Endometrial microvascular endothelial cells (primary cell): ENCODE measurements around the gene RPS18. TPM values are rescaled to one million over a fixed set of nuclear protein-coding genes. Genes with fewer than 3 reads are reported as not detected.

Source experiments
- in situ Hi-C: cut with HindIII; loops from 2 replicates; pipeline ENCODE4 v1.10.0; 2017; ENCODE audit warnings: low sequenced_read_pairs, low pct_unique_long_range_greater_than_20kb; ENCODE audit errors: inconsistent ontology term
- total RNA-seq: library from RNA; depleted of rRNA; stranded (reverse); fragments of >200 nt; gene quantifications from one replicate; pipeline ENCODE4 v1.2.3, GENCODE V29; 2015; ENCODE audit errors: inconsistent ontology term

The RPS18 gene
- total RNA-seq, 1 donor from 2014 or later, result 3,623 TPM

GRCh38 chr6:33288141-33288920 lies 16.5 kb downstream of the RPS18 start:
- in situ Hi-C loops, result no loop called here

- in situ Hi-C loops, result no loop called here
These were observed 17.3 kb downstream of the RPS18 start, which contains the start of the genes PFDN6 and WDR46 for GRCh38 chr6:33288921-33289783. PFDN6 (plus strand) TSS chr6:33289601; CDS start chr6:33289857, 256 bp downstream. WDR46 (minus strand) TSS chr6:33289239; CDS start chr6:33289170, 69 bp downstream.

- in situ Hi-C loops, result no loop called here
These were observed 18.0 kb downstream of the RPS18 start for GRCh38 chr6:33289784-33290315.

GRCh38 chr6:33290459-33290858 lies 18.6 kb downstream of the RPS18 start:
- in situ Hi-C loops, result no loop called here

- in situ Hi-C loops, result no loop called here
These were observed 21.3 kb downstream of the RPS18 start for GRCh38 chr6:33292996-33293682.

GRCh38 chr6:33294086-33294823 lies 22.4 kb downstream of the RPS18 start:
- in situ Hi-C loops, result no loop called here

GRCh38 chr6:33295621-33296369 lies 23.9 kb downstream of the RPS18 start:
- in situ Hi-C loops, result no loop called here

- in situ Hi-C loops, result no loop called here
These were observed 25.0 kb downstream of the RPS18 start for GRCh38 chr6:33296797-33297405.

GRCh38 chr6:33297406-33297955 lies 25.6 kb downstream of the RPS18 start:
- in situ Hi-C loops, result no loop called here

GRCh38 chr6:33297956-33298772 lies 26.3 kb downstream of the RPS18 start:
- in situ Hi-C loops, result no loop called here

- in situ Hi-C loops, result no loop called here
These were observed 26.9 kb downstream of the RPS18 start, which contains the start of gene RGL2 for GRCh38 chr6:33298773-33299236. RGL2 (minus strand) TSS chr6:33298942; CDS start chr6:33298610, 332 bp downstream.

- in situ Hi-C loops, result no loop called here
These were observed 27.5 kb downstream of the RPS18 start for GRCh38 chr6:33299237-33299944.

GRCh38 chr6:33301877-33302276 lies 30.0 kb downstream of the RPS18 start:
- in situ Hi-C loops, result no loop called here

- in situ Hi-C loops, result no loop called here
These were observed 32.3 kb downstream of the RPS18 start for GRCh38 chr6:33304216-33304615.

GRCh38 chr6:33305052-33305451 lies 33.2 kb downstream of the RPS18 start:
- in situ Hi-C loops, result no loop called here
